HG02885 (cell line): ENCODE measurements around the gene GALNT4.
A peak's percentile ranks its signal among the peaks of the same experiment; 100 is the strongest.

Experiments used
- ATAC-seq: cut with Tn5 transposase; IDR thresholded peaks from one replicate; pipeline ENCODE4 v1.9.1; 2021; ENCODE audit warnings: mild to moderate bottlenecking; ENCODE audit not compliant: unreplicated experiment, poor library complexity

Gene GALNT4

GRCh38 chr12:89497005-89497404 is 27.6 kb downstream of the GALNT4 start:
- ATAC-seq = no peak

GRCh38 chr12:89494411-89495231 is 30.0 kb downstream of the GALNT4 start:
- peak; percentile 52 for ATAC-seq

GRCh38 chr12:89493670-89494302 is 30.8 kb downstream of the GALNT4 start:
- ATAC-seq = peak; percentile 47

- ATAC-seq = no peak
Observed at GRCh38 chr12:89492883-89493282, 31.7 kb downstream of the GALNT4 start.

- ATAC-seq = no peak
Observed at GRCh38 chr12:89490922-89491321, 33.7 kb downstream of the GALNT4 start.

GRCh38 chr12:89486264-89486663 is 38.3 kb downstream of the GALNT4 start:
- no peak for ATAC-seq

- ATAC-seq = no peak
Observed at GRCh38 chr12:89484470-89484869, 40.1 kb downstream of the GALNT4 start.

- ATAC-seq = no peak
Observed at GRCh38 chr12:89481213-89481914, 43.2 kb downstream of the GALNT4 start.

GRCh38 chr12:89479982-89480381 is 44.6 kb downstream of the GALNT4 start:
- ATAC-seq = no peak

GRCh38 chr12:89477633-89478279 is 46.8 kb downstream of the GALNT4 start:
- ATAC-seq = no peak

GRCh38 chr12:89476904-89477595 is 47.5 kb downstream of the GALNT4 start:
- ATAC-seq = no peak

- no peak for ATAC-seq
Observed at GRCh38 chr12:89476232-89476631, 48.4 kb downstream of the GALNT4 start.

- peak; percentile 50 for ATAC-seq
Observed at GRCh38 chr12:89475203-89475990, 49.2 kb downstream of the GALNT4 start.

GRCh38 chr12:89474615-89475014 is 50.0 kb downstream of the GALNT4 start:
- no peak for ATAC-seq
